CD4-positive, alpha-beta T cell treated with Interleukin-17A for 4 hours (primary cell): ENCODE results near the gene MRC1.

Experiments
- DNase-seq: peaks from one replicate; pipeline ENCODE4 v3.0.0-alpha.2; 2020; ENCODE audit warnings: mixed read lengths

Gene MRC1

GRCh38 chr10:17808971-17809841, at the start of gene MRC1:
TSS of gene MRC1 (plus strand) at chr10:17809348. CDS start at chr10:17809466, 118 bp downstream.
- DNase-seq, result no peak

DNA sequence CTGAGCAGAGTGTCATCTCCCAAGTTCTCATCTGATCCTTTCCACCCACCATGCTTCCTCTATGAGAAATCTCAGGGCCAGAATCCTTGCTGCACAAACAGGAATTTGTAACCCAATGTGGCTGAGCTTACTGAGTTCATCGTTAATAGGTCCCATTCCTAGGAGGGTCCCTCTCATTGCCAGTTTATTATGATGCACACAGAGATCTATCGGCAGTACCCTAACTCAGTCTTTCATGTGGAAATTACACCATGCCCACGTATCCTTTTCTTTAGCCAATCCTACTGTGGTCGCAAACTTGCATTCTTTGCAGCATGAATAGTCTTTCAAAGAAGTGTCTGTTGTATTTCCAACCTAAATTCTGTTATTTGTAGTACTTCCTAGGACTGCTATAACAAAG, 45.0 kb upstream of the MRC1 start:
- no peak for DNase-seq

- DNase-seq, result no peak
These were observed 43.5 kb upstream of the MRC1 start for GRCh38 chr10:17765602-17766001.

DNA sequence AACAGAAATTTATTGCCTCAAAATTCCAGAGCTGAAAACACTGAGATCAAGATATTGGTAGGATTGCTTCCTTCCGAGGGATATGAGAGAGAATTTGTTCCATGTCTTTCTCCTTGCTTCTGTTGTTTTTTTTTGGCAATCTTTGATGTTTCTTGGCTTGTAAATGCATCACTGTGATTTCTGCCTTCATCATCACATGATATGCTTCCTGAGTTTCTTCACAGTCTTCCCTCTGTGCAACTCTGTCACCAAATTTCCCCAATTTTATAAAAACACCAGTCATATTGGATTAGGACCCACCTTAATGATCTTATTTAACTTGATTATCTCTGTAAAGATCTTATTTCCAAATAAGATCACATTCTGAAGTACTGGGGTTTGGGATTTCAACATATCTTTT, 42.4 kb upstream of the MRC1 start:
- no peak for DNase-seq

DNA sequence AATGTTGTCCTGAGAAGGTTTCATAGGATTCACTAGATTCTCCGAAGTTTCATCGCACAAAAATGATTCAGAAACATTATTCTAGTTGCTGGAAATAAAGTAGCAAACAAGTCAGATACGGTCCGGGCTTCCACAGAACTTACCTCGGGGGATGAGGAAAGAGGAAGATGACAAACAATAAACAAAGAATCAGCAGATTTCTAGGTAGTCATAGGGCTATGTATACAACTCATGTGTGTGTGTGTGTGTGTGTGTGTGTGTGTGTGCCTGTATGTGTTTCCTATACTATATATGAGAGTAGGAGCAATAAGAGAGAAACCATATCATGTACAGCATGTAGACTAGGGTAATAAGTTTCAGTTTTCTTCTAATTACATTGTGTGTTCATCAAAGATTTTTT, 40.7 kb upstream of the MRC1 start:
- DNase-seq, result no peak

- no peak for DNase-seq
These were observed 40.2 kb upstream of the MRC1 start for GRCh38 chr10:17768957-17769356.

GRCh38 chr10:17771017-17771416, 38.1 kb upstream of the MRC1 start:
- DNase-seq, result no peak

DNA sequence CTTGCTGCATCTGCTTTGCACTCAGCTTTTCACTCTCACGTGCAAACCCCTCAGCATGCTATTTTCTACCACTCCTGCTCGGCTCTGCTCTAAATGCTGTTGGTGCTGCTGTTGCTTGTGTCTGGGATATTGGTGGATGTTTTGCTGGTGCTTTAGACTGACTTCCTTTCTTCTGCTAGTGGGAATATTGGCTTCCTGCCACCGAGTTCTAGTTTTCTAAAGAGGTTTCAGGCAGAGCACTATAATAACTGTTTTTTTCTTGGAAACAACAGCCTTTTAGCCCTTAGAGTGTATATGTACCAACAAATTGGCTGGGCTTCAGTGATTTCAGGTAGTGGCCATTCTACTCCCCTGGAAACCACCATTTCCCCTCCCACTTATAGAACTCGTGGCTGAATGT, 29.4 kb upstream of the MRC1 start:
- DNase-seq, result no peak

- DNase-seq, result no peak
These were observed 28.4 kb upstream of the MRC1 start for GRCh38 chr10:17780727-17781126.

DNA sequence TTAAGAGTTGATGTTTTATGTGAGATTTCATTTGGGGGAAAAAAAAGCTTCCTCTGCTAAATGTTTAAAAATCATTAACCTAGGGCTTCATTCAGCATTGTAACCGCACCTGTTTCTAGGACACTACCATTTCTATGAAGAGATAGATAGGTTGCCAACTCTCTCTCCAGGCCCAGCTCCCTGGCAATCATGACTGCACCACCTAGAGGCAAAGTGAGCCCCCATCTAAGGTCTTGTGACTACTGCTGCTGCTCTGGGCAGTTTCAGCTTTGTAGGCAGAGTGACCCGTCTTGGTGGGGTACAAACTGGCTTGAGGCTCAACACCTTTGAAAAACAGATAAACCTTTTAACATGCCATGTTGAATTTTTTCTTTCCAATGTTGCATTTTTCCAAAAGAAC, 27.3 kb upstream of the MRC1 start:
- DNase-seq, result no peak

DNA sequence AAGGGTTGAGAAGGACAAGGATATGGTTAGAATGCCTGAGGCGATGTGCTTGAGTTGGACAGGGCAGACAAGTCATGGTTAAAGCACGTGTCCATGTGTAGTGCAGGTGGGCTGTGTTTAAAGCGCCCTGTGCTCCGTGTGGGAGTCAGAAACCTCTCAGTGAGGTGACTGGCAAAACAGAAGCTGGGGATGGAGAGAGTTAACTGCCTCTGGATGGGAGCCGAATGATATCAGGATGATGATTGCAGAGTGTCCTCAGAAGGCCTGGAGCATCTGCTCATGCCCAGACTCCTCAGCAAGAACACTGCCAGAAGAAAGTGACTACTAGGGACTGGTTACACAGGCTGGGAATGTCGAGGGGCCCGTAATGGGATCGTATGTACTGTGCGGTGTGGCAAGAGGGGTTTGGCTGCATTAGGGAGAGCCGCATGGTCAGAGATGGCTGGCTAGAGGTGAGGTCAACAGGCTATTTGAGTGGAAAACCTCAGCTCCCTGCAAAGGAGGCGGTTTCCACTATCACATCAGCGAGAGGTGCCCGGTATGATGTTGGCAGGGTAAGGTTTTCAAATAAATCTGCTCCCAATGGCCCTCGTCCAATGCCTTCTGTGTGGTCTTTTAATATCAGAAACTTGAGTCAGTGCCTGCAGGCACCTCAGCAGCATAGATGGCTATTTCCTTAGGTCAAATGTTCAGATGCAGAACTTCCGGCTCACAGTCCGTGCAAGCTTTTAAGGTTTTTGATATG, 26.1 kb upstream of the MRC1 start:
- DNase-seq, result no peak

- DNase-seq, result no peak
These were observed 25.4 kb upstream of the MRC1 start for GRCh38 chr10:17783751-17784150.

- no peak for DNase-seq
These were observed 24.5 kb upstream of the MRC1 start for GRCh38 chr10:17784688-17785087.

DNA sequence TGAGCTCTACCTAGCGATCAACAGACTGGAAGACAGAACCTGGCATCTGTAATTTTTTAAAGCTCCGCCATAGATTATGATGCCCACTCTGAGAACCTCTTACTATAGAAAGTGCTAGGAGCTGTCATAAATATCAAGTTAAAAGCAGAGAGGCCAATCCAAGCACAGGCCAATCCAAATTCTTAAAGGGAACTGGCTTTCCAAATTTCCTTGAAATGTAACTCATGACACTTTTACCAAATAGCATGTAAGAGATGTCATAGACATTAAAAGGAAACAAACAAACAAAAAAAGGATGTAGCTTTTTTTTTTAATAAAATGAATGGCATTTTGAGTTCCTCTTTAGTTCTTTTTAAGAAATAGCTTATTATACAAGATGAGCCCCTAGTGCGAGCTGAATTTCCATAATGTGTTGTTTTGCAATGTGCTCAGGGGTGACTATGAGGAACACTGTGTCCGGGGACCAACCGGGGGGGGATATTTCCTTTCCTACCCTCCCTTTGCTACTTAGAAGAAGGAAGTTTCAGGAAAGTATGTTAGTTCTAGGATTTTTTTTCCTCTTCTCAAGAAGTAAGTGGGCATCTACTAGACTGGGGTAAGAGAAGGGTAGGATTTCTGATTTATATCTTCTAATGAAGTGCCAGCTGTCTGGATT, 23.7 kb upstream of the MRC1 start:
- DNase-seq, result no peak

DNA sequence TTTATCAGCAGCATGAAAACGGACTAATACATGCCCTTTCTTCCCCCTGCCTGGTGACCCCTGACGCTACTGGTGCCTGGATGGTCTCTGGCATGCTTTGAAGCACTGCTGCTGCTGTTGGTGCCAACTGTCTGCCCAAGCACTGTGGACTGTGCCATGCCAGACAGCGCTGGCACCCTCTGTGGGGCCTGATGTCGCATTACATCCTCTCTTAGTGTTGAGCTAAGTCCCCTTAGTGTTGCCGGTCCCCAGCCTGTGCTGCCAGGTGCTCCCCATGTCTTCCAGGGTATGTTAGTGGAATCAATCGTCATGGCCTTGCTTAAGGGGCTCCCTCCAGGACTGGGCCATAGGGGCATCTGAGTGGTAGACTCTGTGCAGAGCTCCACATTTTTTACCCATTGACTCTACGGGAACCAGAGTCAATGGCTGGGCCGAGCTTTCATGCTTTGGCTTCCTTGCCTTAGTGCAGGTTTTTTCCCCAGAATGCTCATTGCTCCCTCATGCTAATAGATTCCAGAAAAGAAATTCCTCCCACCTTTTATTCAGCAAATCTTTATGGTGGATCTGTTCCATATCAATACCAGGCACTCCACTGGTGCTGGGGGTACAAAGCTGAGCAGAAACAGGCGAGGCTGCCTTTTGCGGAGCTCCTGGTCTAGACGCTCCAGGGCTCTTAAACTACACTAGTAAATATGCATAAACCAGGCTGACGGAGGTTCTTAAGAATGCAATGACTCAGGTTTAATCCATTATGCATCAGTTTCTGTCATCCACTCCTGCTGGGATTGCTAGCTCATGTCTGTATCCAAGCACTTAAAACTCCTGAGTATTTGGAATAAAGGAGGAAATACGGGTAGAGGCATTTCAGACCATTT, 21.8 kb upstream of the MRC1 start:
- no peak for DNase-seq

DNA sequence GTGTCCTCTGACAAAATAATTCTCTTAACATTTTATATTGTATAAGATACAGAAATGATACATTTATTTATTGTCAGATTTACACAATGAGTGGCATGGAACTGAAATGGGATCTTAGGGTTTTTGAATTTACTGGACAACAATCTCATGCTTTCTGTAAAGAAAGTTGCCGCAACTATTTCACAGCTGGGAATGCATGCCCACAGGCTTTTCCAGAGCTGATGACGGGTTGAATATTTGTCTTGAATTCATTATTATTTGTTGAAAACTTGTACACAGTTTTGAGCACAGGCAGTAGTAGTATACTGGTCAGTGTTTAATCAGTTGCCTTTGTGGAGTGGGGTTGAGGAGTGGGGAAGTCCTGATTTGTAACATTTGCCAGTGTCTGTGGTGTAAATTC, 20.5 kb upstream of the MRC1 start:
- DNase-seq, result no peak

GRCh38 chr10:17789396-17789795, 19.8 kb upstream of the MRC1 start:
- DNase-seq, result no peak

DNA sequence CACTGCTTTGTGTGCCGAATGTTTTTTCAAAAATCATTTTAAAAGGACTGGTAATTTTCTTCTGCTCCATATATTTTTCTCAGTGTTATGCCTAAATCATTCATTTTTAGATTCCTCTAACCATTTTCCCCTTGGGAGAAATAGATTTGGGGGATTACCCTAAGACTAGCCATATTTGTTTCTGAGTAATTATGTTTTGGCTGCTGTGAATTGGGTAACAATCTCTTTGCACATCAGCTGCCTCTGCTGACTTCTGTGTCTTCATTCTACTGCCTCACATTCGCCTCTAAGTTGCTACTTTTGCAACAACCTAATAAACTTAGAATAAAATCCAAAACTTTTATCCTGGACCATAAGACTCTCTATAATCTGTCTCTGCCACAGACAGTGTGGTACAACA, 18.5 kb upstream of the MRC1 start:
- no peak for DNase-seq

DNA sequence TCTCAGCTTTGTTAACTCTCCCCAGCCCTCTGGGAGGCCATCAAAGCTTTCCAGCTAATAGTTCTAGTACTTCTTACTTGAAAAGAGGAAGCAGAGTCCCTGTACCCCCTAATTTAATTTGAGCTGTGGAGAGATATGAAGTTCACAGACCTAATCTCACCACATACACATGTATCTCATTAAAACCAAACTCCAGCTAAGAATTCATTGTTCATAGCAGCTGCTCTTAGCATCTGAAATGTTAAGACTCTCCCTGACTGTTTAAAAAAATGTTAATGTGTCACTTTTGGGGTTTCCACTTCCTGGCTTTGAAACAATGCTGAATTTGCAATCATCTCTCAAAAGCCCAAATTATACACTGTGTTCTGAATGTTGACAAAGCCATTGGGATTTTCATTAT, 16.2 kb upstream of the MRC1 start:
- no peak for DNase-seq

- no peak for DNase-seq
These were observed 15.1 kb upstream of the MRC1 start for GRCh38 chr10:17793823-17794644.

DNA sequence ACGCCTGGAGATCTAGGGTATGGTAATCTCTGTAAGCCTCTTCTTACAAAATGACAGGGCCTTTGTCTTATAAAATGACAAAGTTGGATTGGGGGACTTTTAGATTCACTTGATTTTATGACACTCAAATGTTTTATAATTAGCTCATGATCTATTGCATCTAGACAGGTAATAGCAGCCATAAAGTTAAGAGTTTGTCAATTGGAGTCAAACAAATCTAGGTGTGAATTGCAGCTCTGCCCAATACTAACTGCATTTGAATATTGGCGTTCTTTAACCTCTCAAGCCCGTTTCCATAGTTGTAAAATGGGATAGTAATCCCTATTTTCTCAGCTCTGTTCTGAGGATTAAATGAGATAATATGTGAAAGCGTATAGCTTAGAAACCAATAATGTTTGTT, 14.1 kb upstream of the MRC1 start:
- DNase-seq, result no peak
